Muscle of arm (tissue), 12 donors: Measurements from ENCODE around the gene SUN2. TPM values are rescaled to one million over a fixed set of nuclear protein-coding genes. Genes with fewer than 3 reads are reported as not detected.

ENCODE experiments used
- DNase-seq: peaks from one replicate; pipeline ENCODE4 v3.0.0-alpha.2; 2013
- polyA plus RNA-seq, 12 donors: library from polyadenylated mRNA; unstranded; fragments of 120-200 nt; gene quantifications; one replicate each; pipeline ENCODE4 v1.2.1, GENCODE V29; 2013; ENCODE audit not compliant: insufficient read length in 12 of 12

The SUN2 gene
- polyA plus RNA-seq, 12 donors, result 39.3 to 85.0 (median 47.5) TPM; not detected in 1

DNA sequence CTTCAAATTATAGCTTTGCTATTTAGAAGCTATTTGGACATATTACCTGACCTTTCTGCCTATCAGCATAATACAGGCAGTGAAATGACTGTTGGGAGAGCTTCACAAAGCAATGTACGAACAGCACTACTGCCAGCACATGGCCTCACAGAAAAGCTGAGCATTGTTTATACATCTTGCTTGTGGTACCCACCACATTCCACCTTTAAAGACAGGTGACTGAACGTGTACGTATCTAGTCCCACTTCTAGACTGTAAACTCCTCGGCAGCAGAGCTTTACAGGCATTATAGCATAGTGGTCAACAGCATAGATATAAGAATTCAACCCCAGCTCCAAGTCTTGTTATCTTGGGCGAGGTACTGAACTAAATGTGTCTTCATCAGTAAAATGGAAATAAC lies 56.7 kb downstream of the SUN2 start:
- no peak for DNase-seq

DNA sequence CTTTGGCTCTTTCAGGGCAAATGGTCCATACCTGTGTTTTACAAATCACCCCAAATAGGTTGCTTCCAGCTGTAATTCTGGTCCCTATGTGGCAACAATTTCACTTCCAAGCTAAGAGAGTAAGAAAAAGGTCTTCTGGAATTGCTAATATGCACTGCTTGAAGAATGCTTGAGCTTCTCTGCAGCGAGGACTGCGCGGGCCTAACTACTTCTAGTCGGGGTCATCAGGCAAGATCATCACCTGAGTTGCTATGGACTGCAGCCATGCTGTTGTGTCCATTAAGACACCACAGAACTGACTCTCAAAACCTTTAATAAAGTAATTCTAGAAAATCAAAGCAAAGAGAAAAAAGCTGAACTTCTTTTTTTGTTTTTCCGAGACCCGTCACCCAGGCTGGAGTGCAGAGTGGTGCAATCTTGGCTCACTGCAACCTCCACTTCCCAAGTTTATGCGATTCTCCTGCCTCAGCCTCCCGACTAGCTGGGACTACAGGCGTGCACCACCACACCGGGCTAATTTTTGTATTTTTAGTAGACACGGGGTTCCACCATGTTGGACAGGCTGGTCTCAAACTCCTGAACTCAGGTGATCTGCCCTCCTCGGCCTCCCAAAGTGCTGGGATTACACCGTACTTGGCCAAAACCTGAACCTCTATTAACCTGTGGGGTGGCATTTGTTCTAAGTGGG lies 57.2 kb downstream of the SUN2 start:
- DNase-seq, result no peak

DNA sequence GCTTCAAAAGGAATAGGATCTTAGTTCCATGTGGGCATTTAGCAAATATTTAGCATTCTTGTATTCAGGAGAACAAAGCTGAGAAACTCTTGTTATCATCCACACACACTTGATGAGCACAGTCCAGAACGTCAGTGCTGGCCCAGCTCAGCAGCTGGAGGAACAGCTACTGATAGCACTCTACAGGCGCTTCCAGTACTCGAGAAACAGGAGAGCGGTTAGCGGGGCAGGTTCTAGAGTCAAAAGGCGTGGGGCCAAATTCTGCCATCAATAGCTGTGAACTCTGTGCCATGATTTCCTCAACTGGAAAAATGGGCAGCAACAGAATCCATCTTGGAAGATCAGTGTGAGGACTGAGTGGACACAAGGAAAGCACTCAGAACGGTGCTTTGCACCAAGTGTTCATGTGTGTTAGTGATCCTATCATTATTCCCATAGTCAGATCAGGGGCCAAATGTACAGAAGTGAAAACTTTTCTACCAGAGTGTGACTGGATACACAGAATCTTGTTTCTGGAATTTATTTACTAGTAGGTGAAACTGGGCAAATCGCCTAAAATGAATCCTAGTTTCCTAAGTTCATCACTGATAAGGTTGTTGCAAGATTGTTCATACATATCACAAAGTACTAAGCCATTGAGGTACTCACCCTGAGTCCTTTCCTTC lies 58.2 kb downstream of the SUN2 start:
- DNase-seq, result no peak

- no peak for DNase-seq
Observed at GRCh38 chr22:38696606-38697424, 59.0 kb downstream of the SUN2 start.

GRCh38 chr22:38694940-38695339 lies 60.9 kb downstream of the SUN2 start:
- DNase-seq, result no peak

GRCh38 chr22:38694049-38694448 lies 61.7 kb downstream of the SUN2 start:
- no peak for DNase-seq

DNA sequence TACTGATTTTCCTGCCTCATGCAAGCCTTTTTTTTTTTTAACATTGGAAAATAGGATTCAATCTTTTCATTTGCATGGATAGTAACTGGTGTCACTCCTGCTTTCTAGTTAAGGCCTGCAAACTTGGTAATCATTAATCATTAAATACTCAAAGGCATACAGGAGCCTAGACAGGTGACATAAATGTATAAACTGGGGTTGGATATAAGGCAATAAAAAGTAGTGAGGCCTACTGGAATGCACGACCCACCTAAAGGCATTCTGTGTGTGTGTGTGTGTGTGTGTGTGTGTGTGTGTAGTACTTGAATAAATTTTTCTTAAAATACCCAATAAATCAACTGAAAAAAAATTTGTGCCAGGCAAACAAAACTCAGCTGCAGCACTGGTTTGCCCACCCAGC lies 66.1 kb downstream of the SUN2 start:
- no peak for DNase-seq

- no peak for DNase-seq
Observed at GRCh38 chr22:38685761-38686160, 70.0 kb downstream of the SUN2 start.

- no peak for DNase-seq
Observed at GRCh38 chr22:38684895-38685294, 70.9 kb downstream of the SUN2 start.

Other genes with a start within 250 kb of the SUN2 start
- gene DDX17, start 249.7 kb downstream of the SUN2 start, polyA plus RNA-seq, result 1,000 to 10,000 TPM in 1 of 12 donors, 100 to 1,000 TPM in 11; 264 to 1,711 (median 369) TPM
- gene DMC1, start 185.8 kb downstream of the SUN2 start, polyA plus RNA-seq, result 1 to 10 TPM in 11 of 12 donors, not detected in 1; 3.5 to 9.0 (median 4.9) TPM
- 1 to 10 TPM in 6 of 12 donors, under 1 TPM in 4, not detected in 2; 0.73 to 2.2 (median 1.2) TPM for gene FAM227A, start 99.6 kb downstream of the SUN2 start, polyA plus RNA-seq
- 10 to 100 TPM in 11 of 12 donors, not detected in 1; 28.3 to 41.5 (median 33.2) TPM for gene CBY1, start 99.4 kb downstream of the SUN2 start, polyA plus RNA-seq
- gene TOMM22, start 74.0 kb downstream of the SUN2 start, polyA plus RNA-seq, result 10 to 100 TPM in 11 of 12 donors, not detected in 1; 63.9 to 88.3 (median 83.5) TPM
- gene JOSD1, start 55.1 kb downstream of the SUN2 start, polyA plus RNA-seq, result 10 to 100 TPM in 11 of 12 donors, not detected in 1; 31.4 to 79.1 (median 37.2) TPM
- 10 to 100 TPM in 11 of 12 donors, not detected in 1; 26.1 to 46.2 (median 35.0) TPM for gene GTPBP1, start 50.1 kb downstream of the SUN2 start, polyA plus RNA-seq
- 10 to 100 TPM in 9 of 12 donors, 1 to 10 TPM in 2, not detected in 1; 9.0 to 33.7 (median 12.0) TPM for gene DNAL4, start 38.1 kb upstream of the SUN2 start, polyA plus RNA-seq
- gene NPTXR, start 88.0 kb upstream of the SUN2 start, polyA plus RNA-seq, result 1 to 10 TPM in 11 of 12 donors, not detected in 1; 4.1 to 10.0 (median 5.0) TPM
- 100 to 1,000 TPM in 1 of 12 donors, 10 to 100 TPM in 11; 18.8 to 226 (median 30.1) TPM for gene CBX6, start 116.2 kb upstream of the SUN2 start, polyA plus RNA-seq
- 1 to 10 TPM in 3 of 12 donors, under 1 TPM in 6, not detected in 3; 0.27 to 3.8 (median 0.64) TPM for gene APOBEC3A, start 201.6 kb upstream of the SUN2 start, polyA plus RNA-seq
- 1 to 10 TPM in 11 of 12 donors, not detected in 1; 1.2 to 8.5 (median 3.2) TPM for gene APOBEC3B, start 226.3 kb upstream of the SUN2 start, polyA plus RNA-seq